ENCODE measurements around the gene CDC42BPA.

Gene CDC42BPA

GRCh38 chr1:227335242-227336020 is 17.1 kb upstream of the CDC42BPA start:
- DNase-seq, result no peak

- DNase-seq, result no peak
These were observed 15.1 kb upstream of the CDC42BPA start for GRCh38 chr1:227333423-227333822.

GRCh38 chr1:227330279-227331076 is 12.2 kb upstream of the CDC42BPA start:
- DNase-seq, result no peak

GRCh38 chr1:227328405-227329019 is 10.2 kb upstream of the CDC42BPA start:
- no peak for DNase-seq

GRCh38 chr1:227325156-227325555 is 6.9 kb upstream of the CDC42BPA start:
- no peak for DNase-seq

- DNase-seq, result no peak
These were observed 5.6 kb upstream of the CDC42BPA start for GRCh38 chr1:227323967-227324268.

GRCh38 chr1:227323171-227323966 is 5.1 kb upstream of the CDC42BPA start:
- DNase-seq, result no peak

GRCh38 chr1:227322376-227322775 is 4.1 kb upstream of the CDC42BPA start:
- DNase-seq, result no peak

GRCh38 chr1:227321035-227321434 is 2.7 kb upstream of the CDC42BPA start:
- DNase-seq, result no peak

- DNase-seq, result no peak
These were observed 2.2 kb upstream of the CDC42BPA start for GRCh38 chr1:227320476-227320875.

GRCh38 chr1:227318853-227319607 is 738 bp upstream of the CDC42BPA start:
- DNase-seq, result peak; percentile 57

- peak; percentile 46 for DNase-seq
These were observed 723 bp downstream of the CDC42BPA start for GRCh38 chr1:227317523-227318015.

GRCh38 chr1:227317011-227317451 is 1.3 kb downstream of the CDC42BPA start:
- DNase-seq, result no peak

- no peak for DNase-seq
These were observed 1.8 kb downstream of the CDC42BPA start for GRCh38 chr1:227316456-227316855.

- no peak for DNase-seq
These were observed 2.5 kb downstream of the CDC42BPA start for GRCh38 chr1:227315629-227316346.

- DNase-seq, result no peak
These were observed 4.1 kb downstream of the CDC42BPA start for GRCh38 chr1:227314014-227314848.

- DNase-seq, result no peak
These were observed 5.8 kb downstream of the CDC42BPA start for GRCh38 chr1:227312361-227313025.

- DNase-seq, result no peak
These were observed 6.8 kb downstream of the CDC42BPA start for GRCh38 chr1:227311389-227312001.

All from 8988T (cell line).